GM23248 (cell line): ENCODE results near the gene ADGRG7. TPM values are rescaled to one million over a fixed set of nuclear protein-coding genes. Genes with fewer than 3 reads are reported as not detected.

Experiments
- DNase-seq: peaks from one replicate; pipeline ENCODE4 v3.0.0-alpha.2; 2015
- H2AFZ ChIP-seq: fragments of 200-600 bp; sonication (generic); 2 replicates; pipeline ENCODE4 v1.6.1; 2016; ENCODE audit warnings: antibody characterized with exemption
- H3F3A ChIP-seq: fragments of 200-600 bp; sonication (generic); 2 replicates; pipeline ENCODE4 v1.6.1; 2016; ENCODE audit warnings: mild to moderate bottlenecking, antibody characterized with exemption, mixed run types; ENCODE audit not compliant: insufficient read depth
- H3K27ac ChIP-seq: fragments of 200-600 bp; sonication (generic); 2 replicates; pipeline ENCODE4 v1.5.1; 2016; ENCODE audit warnings: mild to moderate bottlenecking
- H3K27me3 ChIP-seq: fragments of 200-600 bp; sonication (generic); replicated peaks from 2 replicates; pipeline ENCODE4 v1.6.1; 2016; ENCODE audit warnings: mild to moderate bottlenecking; ENCODE audit not compliant: insufficient read depth
- H3K36me3 ChIP-seq: fragments of 200-600 bp; sonication (generic); 2 replicates; pipeline ENCODE4 v1.6.1; 2016; ENCODE audit warnings: low read depth, mild to moderate bottlenecking
- H3K4me1 ChIP-seq: fragments of 200-600 bp; sonication (generic); 2 replicates; pipeline ENCODE4 v1.6.1; 2016; ENCODE audit warnings: mild to moderate bottlenecking; ENCODE audit not compliant: insufficient read depth
- H3K4me2 ChIP-seq: fragments of 200-600 bp; sonication (generic); one replicate; pipeline ENCODE4 v1.6.1; 2016; ENCODE audit warnings: mild to moderate bottlenecking; ENCODE audit not compliant: unreplicated experiment
- H3K4me3 ChIP-seq: fragments of 200-600 bp; sonication (generic); 2 replicates; pipeline ENCODE4 v1.5.1; 2016; ENCODE audit warnings: mild to moderate bottlenecking
- H3K79me2 ChIP-seq: fragments of 200-600 bp; sonication (generic); 2 replicates; pipeline ENCODE4 v1.6.1; 2016; ENCODE audit warnings: mild to moderate bottlenecking; ENCODE audit not compliant: insufficient read depth
- H3K9ac ChIP-seq: fragments of 200-600 bp; sonication (generic); 2 replicates; pipeline ENCODE4 v1.6.1; 2016; ENCODE audit warnings: mild to moderate bottlenecking
- H3K9me2 ChIP-seq: fragments of 200-600 bp; sonication (generic); 2 replicates; pipeline ENCODE4 v1.6.1; 2016; ENCODE audit warnings: mixed run types, mild to moderate bottlenecking, moderate library complexity; ENCODE audit not compliant: insufficient read depth
- H3K9me3 ChIP-seq: fragments of 200-600 bp; sonication (generic); one replicate; pipeline ENCODE4 v1.6.1; 2017; ENCODE audit warnings: low read depth
- H4K20me1 ChIP-seq: fragments of 200-600 bp; sonication (generic); 2 replicates; pipeline ENCODE4 v1.6.0; 2016; ENCODE audit not compliant: insufficient read depth
- EZH2 ChIP-seq: fragments of 200-600 bp; sonication (generic); IDR thresholded peaks from 2 replicates; pipeline ENCODE4 v1.6.1; 2018; ENCODE audit warnings: antibody characterized with exemption, mild to moderate bottlenecking; ENCODE audit not compliant: insufficient read depth, poor library complexity, severe bottlenecking
- EZH2phosphoT487 ChIP-seq: fragments of 200-600 bp; sonication (generic); IDR thresholded peaks from 2 replicates; pipeline ENCODE4 v1.6.1; 2018; ENCODE audit warnings: antibody characterized with exemption, moderate library complexity, mild to moderate bottlenecking, low read depth; ENCODE audit not compliant: insufficient read depth
- WGBS, 2 experiments: methylation state at CpG; one replicate each; pipeline ENCODE4 v1.1.6; 2015 to 2017; ENCODE audit warnings: low lambda C conversion rate in 2 of 2, low coverage in 1 of 2; ENCODE audit errors: missing lambda C conversion rate in 2 of 2; 5-methylcytosine and 5-hydroxymethylcytosine counted together
- in situ Hi-C: fragments of 300-500 bp; cut with MboI; formaldehyde crosslinking; loops from 2 replicates; pipeline ENCODE4 v1.15.0; 2020
- polyA plus RNA-seq: library from polyadenylated mRNA; unstranded; fragments of >200 nt; fragmentation: Nextera tagmentation; extraction: Ambion mirVana; gene quantifications from 2 replicates; pipeline ENCODE4 v1.2.1, GENCODE V29; 2016
- total RNA-seq: library from RNA; depleted of rRNA; stranded (reverse); fragments of >200 nt; shearing (Covaris generic); gene quantifications from 2 replicates; pipeline ENCODE4 v1.2.3, GENCODE V29; 2014

The ADGRG7 gene
- total and polyA plus RNA-seq, 2 experiments from 2014 or later = not detected

GRCh38 chr3:100563228-100563627, 46.2 kb upstream of the ADGRG7 start:
- Histone ChIP-seq H3K9me2 (no peaks in the 10 kb centered on the region), H3F3A (peaks cover 25% of the 10 kb centered on the region), H3K79me2 (no peaks in the 10 kb centered on the region), H3K27me3 (no peaks in the 10 kb centered on the region), H3K36me3 (no peaks in the 10 kb centered on the region), H3K4me2 (no peak overlapping the region), H4K20me1 (no peaks in the 10 kb centered on the region), H2AFZ (no peak overlapping the region), H3K9me3 (no peaks in the 10 kb centered on the region), H3K9ac (no peak overlapping the region), H3K4me3 (no peak overlapping the region), H3K27ac (no peak overlapping the region), H3K4me1 (peaks cover 17% of the 10 kb centered on the region)
- 46 to 67% methylated on average over 1 of the region's 1 CpG for WGBS, 2 experiments
- in situ Hi-C loops = no loop called here
- TF ChIP-seq EZH2 (no peak), EZH2phosphoT487 (no peak)
- DNase-seq = no peak

- no peak for DNase-seq
- no peaks in the 10 kb centered on the region for H3K36me3 ChIP-seq
- no peak overlapping the region for H3K9ac ChIP-seq
- H2AFZ ChIP-seq = no peak overlapping the region
- H3K9me3 ChIP-seq = no peaks in the 10 kb centered on the region
- no peaks in the 10 kb centered on the region for H4K20me1 ChIP-seq
- in situ Hi-C loops = no loop called here
- TF ChIP-seq EZH2phosphoT487 = no peak
- no peak for TF ChIP-seq EZH2
- peaks cover 17% of the 10 kb centered on the region for H3K4me1 ChIP-seq
- no peak overlapping the region for H3K4me3 ChIP-seq
- 94 to 96% methylated on average over 2 of the region's 2 CpGs for WGBS, 2 experiments
- H3F3A ChIP-seq = peaks cover 20% of the 10 kb centered on the region
- H3K4me2 ChIP-seq = no peak overlapping the region
- H3K79me2 ChIP-seq = no peaks in the 10 kb centered on the region
- no peaks in the 10 kb centered on the region for H3K27me3 ChIP-seq
- no peak overlapping the region for H3K27ac ChIP-seq
- no peaks in the 10 kb centered on the region for H3K9me2 ChIP-seq
Observed at GRCh38 chr3:100563652-100564211, 45.7 kb upstream of the ADGRG7 start.

- Histone ChIP-seq H3K4me1 (no peaks in the 10 kb centered on the region), H4K20me1 (no peaks in the 10 kb centered on the region), H3K9me3 (no peaks in the 10 kb centered on the region), H3F3A (0 out of 2 replicates have a peak, but pooled peaks cover 3% of the 10 kb centered on the region), H3K79me2 (0 out of 2 replicates have a peak, but pooled peaks cover 1% of the 10 kb centered on the region), H3K9ac (no peak overlapping the region), H3K4me2 (no peak overlapping the region), H3K4me3 (no peak overlapping the region), H3K36me3 (0 out of 2 replicates have a peak, but pooled peaks cover 7% of the 10 kb centered on the region), H3K27ac (no peak overlapping the region), H3K9me2 (no peaks in the 10 kb centered on the region), H3K27me3 (no peaks in the 10 kb centered on the region), H2AFZ (no peak overlapping the region)
- peak; percentile 14 for DNase-seq
- TF ChIP-seq EZH2phosphoT487 = no peak
- no peak for TF ChIP-seq EZH2
- 51 to 53% methylated on average over 2 of the region's 2 CpGs for WGBS, 2 experiments
- in situ Hi-C loops = no loop called here
Observed at GRCh38 chr3:100570811-100571210, 38.6 kb upstream of the ADGRG7 start.

- 0 out of 2 replicates have a peak, but pooled peaks cover 4% of the 10 kb centered on the region for H3K79me2 ChIP-seq
- H3F3A ChIP-seq = 0 out of 2 replicates have a peak, but pooled peaks cover 3% of the 10 kb centered on the region
- H2AFZ ChIP-seq = no peak overlapping the region
- no peak for DNase-seq
- in situ Hi-C loops = no loop called here
- no peaks in the 10 kb centered on the region for H3K9me3 ChIP-seq
- no peak overlapping the region for H3K27ac ChIP-seq
- no peaks in the 10 kb centered on the region for H3K27me3 ChIP-seq
- 88 to 91% methylated on average over 3 of the region's 3 CpGs for WGBS, 2 experiments
- no peaks in the 10 kb centered on the region for H3K9me2 ChIP-seq
- H3K36me3 ChIP-seq = 0 out of 2 replicates have a peak, but pooled peaks cover 18% of the 10 kb centered on the region
- H4K20me1 ChIP-seq = no peaks in the 10 kb centered on the region
- no peak overlapping the region for H3K4me3 ChIP-seq
- no peak for TF ChIP-seq EZH2
- TF ChIP-seq EZH2phosphoT487 = no peak
- H3K4me2 ChIP-seq = no peak overlapping the region
- H3K4me1 ChIP-seq = no peaks in the 10 kb centered on the region
- H3K9ac ChIP-seq = no peak overlapping the region
Observed at GRCh38 chr3:100574536-100574935, 34.9 kb upstream of the ADGRG7 start.

GRCh38 chr3:100575704-100576103, 33.7 kb upstream of the ADGRG7 start:
- no peaks in the 10 kb centered on the region for H3K9me3 ChIP-seq
- TF ChIP-seq EZH2 (no peak), EZH2phosphoT487 (no peak)
- no peak for DNase-seq
- H3K27me3 ChIP-seq = no peaks in the 10 kb centered on the region
- H3K27ac ChIP-seq = no peak overlapping the region
- H3F3A ChIP-seq = 0 out of 2 replicates have a peak, but pooled peaks cover 3% of the 10 kb centered on the region
- H3K4me1 ChIP-seq = peaks cover under 1% of the 10 kb centered on the region; the same call in 1 of the 2 replicates
- H3K4me3 ChIP-seq = no peak overlapping the region
- 0 out of 2 replicates have a peak, but pooled peaks cover 11% of the 10 kb centered on the region for H3K36me3 ChIP-seq
- no peak overlapping the region for H3K4me2 ChIP-seq
- 83 to 91% methylated on average over 6 of the region's 6 CpGs for WGBS, 2 experiments
- H2AFZ ChIP-seq = no peak overlapping the region
- H3K9ac ChIP-seq = no peak overlapping the region
- in situ Hi-C loops = no loop called here
- H3K79me2 ChIP-seq = 0 out of 2 replicates have a peak, but pooled peaks cover 4% of the 10 kb centered on the region
- no peaks in the 10 kb centered on the region for H3K9me2 ChIP-seq
- H4K20me1 ChIP-seq = no peaks in the 10 kb centered on the region
